Measurements from ENCODE around the gene INPP4B.
A peak's percentile ranks its signal among the peaks of the same experiment; 100 is the strongest.

INPP4B gene

GRCh38 chr4:142413485-142413884 lies 432.6 kb downstream of the INPP4B start:
- H3K9ac ChIP-seq (ENCODE audit: low read depth in 1 of 2, low read length in 2 of 2): no peak overlapping the region
- H3K9me3 ChIP-seq (ENCODE audit: control insufficient read depth in 1 of 2, low read length in 2 of 2): no peaks in the 10 kb centered on the region
- no peak overlapping the region for H3K4me3 ChIP-seq (ENCODE audit: low read depth in 1 of 2, low read length in 2 of 2)
- H3K27me3 ChIP-seq (ENCODE audit: control insufficient read depth in 1 of 2, insufficient read depth in 2 of 2, low read length in 2 of 2): no peaks in the 10 kb centered on the region
- no peak overlapping the region for H3K27ac ChIP-seq (ENCODE audit: low read depth, low read length)
- no peaks in the 10 kb centered on the region for H3K36me3 ChIP-seq (ENCODE audit: control insufficient read depth in 1 of 2, insufficient read depth in 2 of 2, low read length in 2 of 2)
- H3K4me1 ChIP-seq (ENCODE audit: control insufficient read depth in 1 of 2, insufficient read depth in 2 of 2, low read length in 2 of 2): no peaks in the 10 kb centered on the region

GRCh38 chr4:142411993-142412392 lies 434.1 kb downstream of the INPP4B start:
- no peaks in the 10 kb centered on the region for H3K9me3 ChIP-seq (ENCODE audit: control insufficient read depth in 1 of 2, low read length in 2 of 2)
- H3K27ac ChIP-seq (ENCODE audit: low read depth, low read length): no peak overlapping the region
- H3K4me1 ChIP-seq (ENCODE audit: control insufficient read depth in 1 of 2, insufficient read depth in 2 of 2, low read length in 2 of 2): no peaks in the 10 kb centered on the region
- H3K27me3 ChIP-seq (ENCODE audit: control insufficient read depth in 1 of 2, insufficient read depth in 2 of 2, low read length in 2 of 2): no peaks in the 10 kb centered on the region
- no peak overlapping the region for H3K4me3 ChIP-seq (ENCODE audit: low read depth in 1 of 2, low read length in 2 of 2)
- no peaks in the 10 kb centered on the region for H3K36me3 ChIP-seq (ENCODE audit: control insufficient read depth in 1 of 2, insufficient read depth in 2 of 2, low read length in 2 of 2)
- H3K9ac ChIP-seq (ENCODE audit: low read depth in 1 of 2, low read length in 2 of 2): no peak overlapping the region

DNA sequence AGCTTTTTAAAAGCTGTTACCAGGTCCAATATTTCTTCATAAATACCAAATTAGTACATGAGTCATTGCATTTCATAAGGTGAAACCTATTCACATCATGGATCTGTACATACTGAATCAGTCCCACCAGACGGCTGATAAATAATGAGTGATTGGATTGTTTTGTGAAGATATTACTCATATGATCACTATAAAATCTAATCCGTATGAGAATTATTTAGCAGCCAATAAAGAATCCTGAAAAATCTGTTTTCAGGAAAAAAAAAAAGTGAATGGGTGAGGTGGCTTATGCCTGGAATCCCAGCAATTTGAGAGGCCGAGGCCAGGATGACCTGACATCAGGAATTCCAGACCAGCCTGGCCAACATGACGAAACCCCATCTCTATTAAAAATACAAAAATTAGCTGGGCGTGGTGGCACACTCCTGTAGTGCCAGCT lies 438.1 kb downstream of the INPP4B start:
- H3K36me3 ChIP-seq (ENCODE audit: control insufficient read depth in 1 of 2, insufficient read depth in 2 of 2, low read length in 2 of 2): no peaks in the 10 kb centered on the region
- no peaks in the 10 kb centered on the region for H3K9me3 ChIP-seq (ENCODE audit: control insufficient read depth in 1 of 2, low read length in 2 of 2)
- no peaks in the 10 kb centered on the region for H3K27me3 ChIP-seq (ENCODE audit: control insufficient read depth in 1 of 2, insufficient read depth in 2 of 2, low read length in 2 of 2)
- H3K27ac ChIP-seq (ENCODE audit: low read depth, low read length): no peak overlapping the region
- H3K4me3 ChIP-seq (ENCODE audit: low read depth in 1 of 2, low read length in 2 of 2): no peak overlapping the region
- H3K9ac ChIP-seq (ENCODE audit: low read depth in 1 of 2, low read length in 2 of 2): no peak overlapping the region
- peaks cover 0 to 11% of the 10 kb centered on the region in 2 donors for H3K4me1 ChIP-seq (ENCODE audit: control insufficient read depth in 1 of 2, insufficient read depth in 2 of 2, low read length in 2 of 2)

- Histone ChIP-seq H3K36me3 (ENCODE audit: control insufficient read depth in 1 of 2, insufficient read depth in 2 of 2, low read length in 2 of 2) (no peaks in the 10 kb centered on the region), H3K9me3 (ENCODE audit: control insufficient read depth in 1 of 2, low read length in 2 of 2) (no peaks in the 10 kb centered on the region), H3K9ac (ENCODE audit: low read depth in 1 of 2, low read length in 2 of 2) (no peak overlapping the region), H3K27ac (ENCODE audit: low read depth, low read length) (no peak overlapping the region), H3K4me3 (ENCODE audit: low read depth in 1 of 2, low read length in 2 of 2) (no peak overlapping the region), H3K27me3 (ENCODE audit: control insufficient read depth in 1 of 2, insufficient read depth in 2 of 2, low read length in 2 of 2) (no peaks in the 10 kb centered on the region), H3K4me1 (ENCODE audit: control insufficient read depth in 1 of 2, insufficient read depth in 2 of 2, low read length in 2 of 2) (peaks cover 0 to 11% of the 10 kb centered on the region in 2 donors)
Measured at GRCh38 chr4:142407596-142407995, 438.5 kb downstream of the INPP4B start.

GRCh38 chr4:142406917-142407501 lies 439.1 kb downstream of the INPP4B start:
- Histone ChIP-seq H3K9ac (ENCODE audit: low read depth in 1 of 2, low read length in 2 of 2) (no peak overlapping the region), H3K4me1 (ENCODE audit: control insufficient read depth in 1 of 2, insufficient read depth in 2 of 2, low read length in 2 of 2) (peaks cover 0 to 11% of the 10 kb centered on the region in 2 donors), H3K36me3 (ENCODE audit: control insufficient read depth in 1 of 2, insufficient read depth in 2 of 2, low read length in 2 of 2) (no peaks in the 10 kb centered on the region), H3K27ac (ENCODE audit: low read depth, low read length) (no peak overlapping the region), H3K9me3 (ENCODE audit: control insufficient read depth in 1 of 2, low read length in 2 of 2) (no peaks in the 10 kb centered on the region), H3K4me3 (ENCODE audit: low read depth in 1 of 2, low read length in 2 of 2) (no peak overlapping the region), H3K27me3 (ENCODE audit: control insufficient read depth in 1 of 2, insufficient read depth in 2 of 2, low read length in 2 of 2) (no peaks in the 10 kb centered on the region)

GRCh38 chr4:142406499-142406835 lies 439.6 kb downstream of the INPP4B start:
- Histone ChIP-seq H3K4me1 (ENCODE audit: control insufficient read depth in 1 of 2, insufficient read depth in 2 of 2, low read length in 2 of 2) (peaks cover 0 to 11% of the 10 kb centered on the region in 2 donors), H3K27me3 (ENCODE audit: control insufficient read depth in 1 of 2, insufficient read depth in 2 of 2, low read length in 2 of 2) (no peaks in the 10 kb centered on the region), H3K27ac (ENCODE audit: low read depth, low read length) (no peak overlapping the region), H3K36me3 (ENCODE audit: control insufficient read depth in 1 of 2, insufficient read depth in 2 of 2, low read length in 2 of 2) (no peaks in the 10 kb centered on the region), H3K9me3 (ENCODE audit: control insufficient read depth in 1 of 2, low read length in 2 of 2) (no peaks in the 10 kb centered on the region), H3K9ac (ENCODE audit: low read depth in 1 of 2, low read length in 2 of 2) (no peak overlapping the region), H3K4me3 (ENCODE audit: low read depth in 1 of 2, low read length in 2 of 2) (no peak overlapping the region)

GRCh38 chr4:142405695-142406498 lies 440.2 kb downstream of the INPP4B start:
- H3K36me3 ChIP-seq (ENCODE audit: control insufficient read depth in 1 of 2, insufficient read depth in 2 of 2, low read length in 2 of 2): no peaks in the 10 kb centered on the region
- H3K9me3 ChIP-seq (ENCODE audit: control insufficient read depth in 1 of 2, low read length in 2 of 2): no peaks in the 10 kb centered on the region
- H3K27me3 ChIP-seq (ENCODE audit: control insufficient read depth in 1 of 2, insufficient read depth in 2 of 2, low read length in 2 of 2): no peaks in the 10 kb centered on the region
- H3K9ac ChIP-seq (ENCODE audit: low read depth in 1 of 2, low read length in 2 of 2): peak overlapping the region in 1 of 2 donors; percentile 11
- peak overlapping the region; percentile 69 to 79 for H3K4me3 ChIP-seq (ENCODE audit: low read depth in 1 of 2, low read length in 2 of 2)
- H3K4me1 ChIP-seq (ENCODE audit: control insufficient read depth in 1 of 2, insufficient read depth in 2 of 2, low read length in 2 of 2): peaks cover 0 to 11% of the 10 kb centered on the region in 2 donors
- no peak overlapping the region for H3K27ac ChIP-seq (ENCODE audit: low read depth, low read length)

DNA sequence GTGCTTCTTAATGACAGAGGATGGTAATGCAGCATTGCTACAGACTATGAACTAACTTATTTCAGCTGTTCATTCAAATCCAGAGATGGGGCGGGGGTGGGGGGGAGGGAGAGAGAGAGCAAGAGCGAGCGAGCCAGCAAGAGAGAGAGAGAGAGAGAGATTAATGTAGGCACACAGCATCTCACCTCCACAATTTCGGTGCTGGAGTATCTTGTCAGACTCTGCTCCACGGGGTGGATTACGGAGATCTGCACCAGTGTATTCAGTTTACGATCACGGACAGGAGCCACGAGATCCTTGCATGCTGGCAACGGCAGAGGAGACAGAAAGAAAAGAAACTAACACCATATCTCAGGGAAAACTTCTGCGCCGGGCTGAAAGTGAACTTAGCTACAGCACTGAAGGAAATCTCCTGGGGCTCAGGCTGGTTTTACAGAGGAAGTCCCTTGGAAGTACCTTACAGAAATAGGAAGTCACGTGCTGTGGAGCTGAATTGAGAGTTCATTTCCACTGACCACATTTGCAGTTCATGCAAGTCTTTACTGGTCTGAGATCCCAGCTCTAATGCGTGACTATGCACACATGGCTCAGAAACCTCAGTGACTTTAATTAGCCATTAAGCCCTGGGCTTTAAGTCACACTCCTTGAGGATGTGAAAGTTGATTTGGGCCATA lies 440.9 kb downstream of the INPP4B start:
- no peaks in the 10 kb centered on the region for H3K27me3 ChIP-seq (ENCODE audit: control insufficient read depth in 1 of 2, insufficient read depth in 2 of 2, low read length in 2 of 2)

DNA sequence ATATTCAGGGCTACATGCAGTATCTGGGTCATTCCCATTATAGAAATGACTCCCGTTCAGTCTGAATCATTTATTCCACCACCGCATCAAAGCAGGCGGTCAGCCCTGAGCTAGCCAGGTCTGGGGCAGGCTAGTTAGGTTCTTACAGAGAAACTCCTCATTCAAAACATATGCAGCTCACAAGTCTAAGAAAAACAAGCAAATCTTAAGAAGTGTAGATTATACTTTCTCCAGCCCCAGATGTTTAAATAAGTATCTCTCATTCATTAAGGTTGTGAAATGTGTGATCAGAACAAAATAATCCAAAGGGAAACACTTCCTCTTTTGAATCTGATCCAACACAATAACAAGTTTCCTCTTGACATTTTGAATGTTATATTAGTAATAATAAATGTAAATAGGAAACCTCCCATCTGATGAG lies 441.9 kb downstream of the INPP4B start:
- H3K9ac ChIP-seq (ENCODE audit: low read depth in 1 of 2, low read length in 2 of 2): no peak overlapping the region
- no peaks in the 10 kb centered on the region for H3K9me3 ChIP-seq (ENCODE audit: control insufficient read depth in 1 of 2, low read length in 2 of 2)
- H3K27ac ChIP-seq (ENCODE audit: low read depth, low read length): no peak overlapping the region
- no peaks in the 10 kb centered on the region for H3K36me3 ChIP-seq (ENCODE audit: control insufficient read depth in 1 of 2, insufficient read depth in 2 of 2, low read length in 2 of 2)
- peaks cover 0 to 11% of the 10 kb centered on the region in 2 donors for H3K4me1 ChIP-seq (ENCODE audit: control insufficient read depth in 1 of 2, insufficient read depth in 2 of 2, low read length in 2 of 2)
- no peaks in the 10 kb centered on the region for H3K27me3 ChIP-seq (ENCODE audit: control insufficient read depth in 1 of 2, insufficient read depth in 2 of 2, low read length in 2 of 2)
- peak overlapping the region in 1 of 2 donors; percentile 79 for H3K4me3 ChIP-seq (ENCODE audit: low read depth in 1 of 2, low read length in 2 of 2)

More for the DNA sequence above, 440.9 kb downstream of the INPP4B start:
- peak overlapping the region; percentile 69 to 79 for H3K4me3 ChIP-seq (ENCODE audit: low read depth in 1 of 2, low read length in 2 of 2)
- peaks cover 0 to 11% of the 10 kb centered on the region in 2 donors for H3K4me1 ChIP-seq (ENCODE audit: control insufficient read depth in 1 of 2, insufficient read depth in 2 of 2, low read length in 2 of 2)
- no peak overlapping the region for H3K27ac ChIP-seq (ENCODE audit: low read depth, low read length)
- H3K9ac ChIP-seq (ENCODE audit: low read depth in 1 of 2, low read length in 2 of 2): peak overlapping the region; percentile 11 to 32
- H3K9me3 ChIP-seq (ENCODE audit: control insufficient read depth in 1 of 2, low read length in 2 of 2): no peaks in the 10 kb centered on the region
- H3K36me3 ChIP-seq (ENCODE audit: control insufficient read depth in 1 of 2, insufficient read depth in 2 of 2, low read length in 2 of 2): no peaks in the 10 kb centered on the region

DNA sequence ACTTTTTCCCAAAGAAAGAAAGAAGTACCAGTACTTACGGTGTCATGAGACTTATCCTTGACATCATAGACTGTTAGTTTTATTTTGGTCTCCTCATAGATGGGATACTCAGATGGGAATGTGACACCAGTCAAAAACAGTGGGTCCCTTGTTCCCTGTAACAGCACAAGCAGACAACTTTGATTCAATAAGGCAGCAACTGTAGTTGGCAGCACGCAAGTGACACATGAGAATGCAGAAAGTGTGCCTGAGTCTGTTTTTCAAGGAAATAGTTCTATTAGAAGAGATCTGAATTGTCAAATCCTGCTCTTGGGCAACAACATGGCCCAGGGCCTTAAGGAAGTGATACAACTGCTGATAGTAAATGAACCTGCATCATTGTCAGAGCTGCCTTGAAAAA lies 443.2 kb downstream of the INPP4B start:
- Histone ChIP-seq H3K36me3 (ENCODE audit: control insufficient read depth in 1 of 2, insufficient read depth in 2 of 2, low read length in 2 of 2) (no peaks in the 10 kb centered on the region), H3K9ac (ENCODE audit: low read depth in 1 of 2, low read length in 2 of 2) (no peak overlapping the region), H3K9me3 (ENCODE audit: control insufficient read depth in 1 of 2, low read length in 2 of 2) (no peaks in the 10 kb centered on the region), H3K27ac (ENCODE audit: low read depth, low read length) (no peak overlapping the region), H3K4me3 (ENCODE audit: low read depth in 1 of 2, low read length in 2 of 2) (peak overlapping the region in 1 of 2 donors; percentile 19), H3K27me3 (ENCODE audit: control insufficient read depth in 1 of 2, insufficient read depth in 2 of 2, low read length in 2 of 2) (no peaks in the 10 kb centered on the region), H3K4me1 (ENCODE audit: control insufficient read depth in 1 of 2, insufficient read depth in 2 of 2, low read length in 2 of 2) (peaks cover 0 to 11% of the 10 kb centered on the region in 2 donors)

All from duodenal mucosa (tissue), 2 donors.